Kidney (tissue), 14 donors: ENCODE measurements around the gene TTC28. TPM values are rescaled to one million over a fixed set of nuclear protein-coding genes. Genes with fewer than 3 reads are reported as not detected.
"Not testable (repeated sequence)": the region's sequence is repeated elsewhere in the genome, so short reads cannot be mapped to it uniquely, and the experiment has no call there.

Source experiments
- DNase-seq, 5 donors: peaks; one replicate each; pipeline ENCODE4 v3.0.0-alpha.2; 2013 to 2020
- FAIRE-seq: peaks from 2 replicates; lab custom pipeline; 2012; peaks lifted over from hg19 to GRCh38; lab: Jason Lieb, UNC
- H3K27ac ChIP-seq, 2 donors: one replicate each; pipeline ENCODE4 v1.7.0; 2013; ENCODE audit warnings: low read depth in 2 of 2, low read length in 2 of 2, inconsistent platforms in 1 of 2
- H3K27me3 ChIP-seq: one replicate; pipeline ENCODE4 v1.7.1; 2013; ENCODE audit warnings: low read length, inconsistent platforms; ENCODE audit not compliant: control insufficient read depth, insufficient read depth
- H3K36me3 ChIP-seq, 3 donors: one replicate each; pipeline versions ENCODE4 v1.7.0 to v1.7.1; 2013; ENCODE audit warnings: low read length in 3 of 3, control low read depth in 1 of 3, inconsistent platforms in 1 of 3; ENCODE audit not compliant: insufficient read depth in 3 of 3, control insufficient read depth in 2 of 3
- H3K4me1 ChIP-seq, 3 donors: one replicate each; pipeline versions ENCODE4 v1.7.0 to v1.7.1; 2013; ENCODE audit warnings: low read length in 3 of 3, inconsistent platforms in 1 of 3, low read depth in 1 of 3; ENCODE audit not compliant: control insufficient read depth in 2 of 3, insufficient read depth in 2 of 3
- H3K4me3 ChIP-seq, 3 donors: one replicate each; pipeline versions ENCODE4 v1.7.0 to v1.8.1; 2013; ENCODE audit warnings: low read length in 3 of 3, control low read depth in 1 of 3, inconsistent platforms in 1 of 3
- H3K9ac ChIP-seq, 3 donors: one replicate each; pipeline versions ENCODE4 v1.7.0 to v1.7.1; 2013; ENCODE audit warnings: low read length in 3 of 3, control low read depth in 1 of 3, inconsistent platforms in 1 of 3
- H3K9me3 ChIP-seq, 3 donors: one replicate each; pipeline versions ENCODE4 v1.7.0 to v1.7.1; 2013; ENCODE audit warnings: low read length in 3 of 3, control low read depth in 1 of 3, inconsistent platforms in 1 of 3; ENCODE audit not compliant: control insufficient read depth in 2 of 3, insufficient read depth in 1 of 3
- intact Hi-C: fragments of 100-400 bp; cut with DNase I; formaldehyde crosslinking; loops from one replicate; pipeline ENCODE4 v1.11.1; 2022
- polyA plus RNA-seq: library from polyadenylated mRNA; stranded (reverse); fragments of 350-450 nt; fragmentation: Illumina TruSeq; extraction: RNeasy Lipid Tissue Mini Kit (QIAGEN cat#74804); gene quantifications from one replicate; pipeline ENCODE4 v1.2.3, GENCODE V29; 2014; ENCODE audit warnings: low read depth, low replicate concordance; ENCODE audit not compliant: insufficient read depth
- total RNA-seq: library from RNA; stranded (reverse); fragmentation: NEBNext Ultra II Directional; extraction: Animal tissue kit (Norgen Biotek cat#: 25700); gene quantifications from one replicate; pipeline ENCODE4 v1.2.1, GENCODE V29; 2021
- TF ChIP-seq, protein P1 (sequence below): IDR thresholded peaks from 3 replicates; pipeline ENCODE4 v1.5.1; 2012; ENCODE audit warnings: mild to moderate bottlenecking, moderate library complexity, borderline replicate concordance; ENCODE audit not compliant: insufficient read depth; ENCODE audit errors: extremely low read depth
- donor health status: control.
- donor health status: control.
- donor health status: control.
- donor health status: control.
- donor health status: control.
- donor health status: DM: yes; HTN: yes; CAD: no.
- donor health status: Normal renal cell carcinoma (clear cell type).

Gene TTC28
- total and polyA plus RNA-seq, 2 donors from 2014 or later = 3.5 to 40.2 TPM

DNA sequence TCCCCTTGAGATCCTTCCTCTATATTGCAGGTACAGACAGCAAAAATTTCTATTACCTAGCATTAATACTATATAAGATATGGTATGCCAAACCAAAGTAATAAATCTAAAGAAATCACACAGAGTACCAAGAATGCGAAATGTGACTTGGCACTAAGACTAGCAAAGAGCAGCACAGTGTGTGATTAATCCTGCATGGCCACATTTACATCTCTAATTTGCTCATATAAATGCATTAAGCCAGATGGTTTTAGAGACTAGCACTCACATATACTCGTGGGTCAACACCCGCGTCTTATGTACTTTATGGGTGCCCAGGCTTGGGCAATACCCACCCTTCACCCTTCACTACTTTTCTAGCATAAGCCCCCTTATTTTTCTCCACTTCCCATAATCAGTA lies 213.2 kb downstream of the TTC28 start:
- FAIRE-seq (no peak), DNase-seq (peak in 1 of 5 donors; percentile 16)
- TF ChIP-seq, protein P1, sequence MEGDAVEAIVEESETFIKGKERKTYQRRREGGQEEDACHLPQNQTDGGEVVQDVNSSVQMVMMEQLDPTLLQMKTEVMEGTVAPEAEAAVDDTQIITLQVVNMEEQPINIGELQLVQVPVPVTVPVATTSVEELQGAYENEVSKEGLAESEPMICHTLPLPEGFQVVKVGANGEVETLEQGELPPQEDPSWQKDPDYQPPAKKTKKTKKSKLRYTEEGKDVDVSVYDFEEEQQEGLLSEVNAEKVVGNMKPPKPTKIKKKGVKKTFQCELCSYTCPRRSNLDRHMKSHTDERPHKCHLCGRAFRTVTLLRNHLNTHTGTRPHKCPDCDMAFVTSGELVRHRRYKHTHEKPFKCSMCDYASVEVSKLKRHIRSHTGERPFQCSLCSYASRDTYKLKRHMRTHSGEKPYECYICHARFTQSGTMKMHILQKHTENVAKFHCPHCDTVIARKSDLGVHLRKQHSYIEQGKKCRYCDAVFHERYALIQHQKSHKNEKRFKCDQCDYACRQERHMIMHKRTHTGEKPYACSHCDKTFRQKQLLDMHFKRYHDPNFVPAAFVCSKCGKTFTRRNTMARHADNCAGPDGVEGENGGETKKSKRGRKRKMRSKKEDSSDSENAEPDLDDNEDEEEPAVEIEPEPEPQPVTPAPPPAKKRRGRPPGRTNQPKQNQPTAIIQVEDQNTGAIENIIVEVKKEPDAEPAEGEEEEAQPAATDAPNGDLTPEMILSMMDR = no peak
- Histone ChIP-seq H3K9ac (no peak overlapping the region), H3K4me3 (no peak overlapping the region), H3K36me3 (no peaks in the 10 kb centered on the region), H3K4me1 (peaks cover 0 to 13% (median 0%) of the 10 kb centered on the region in 3 donors), H3K27ac (no peak overlapping the region), H3K27me3 (no peaks in the 10 kb centered on the region), H3K9me3 (no peaks in the 10 kb centered on the region)
- intact Hi-C loops = no loop called here

DNA sequence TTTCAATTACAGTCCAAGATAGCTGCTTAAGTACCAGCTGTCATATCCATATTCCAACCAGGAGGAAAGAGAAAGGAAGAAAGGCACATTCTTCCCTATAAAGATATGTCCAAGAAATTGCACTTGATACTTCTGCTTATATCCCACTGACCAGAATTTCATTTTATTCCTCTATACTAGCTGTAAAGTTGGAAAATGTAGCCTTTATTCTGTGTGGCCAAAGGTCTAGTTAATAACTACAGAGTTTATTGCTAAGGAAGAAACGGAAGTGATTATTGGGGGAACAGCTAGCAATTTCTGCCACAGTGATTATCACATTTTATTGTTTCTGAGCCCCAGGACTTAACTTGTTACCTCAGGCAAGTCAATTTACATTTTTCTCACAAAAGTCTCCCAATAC lies 213.8 kb downstream of the TTC28 start:
- intact Hi-C loops = no loop called here
- Histone ChIP-seq H3K36me3 (no peaks in the 10 kb centered on the region), H3K9ac (no peak overlapping the region), H3K27me3 (no peaks in the 10 kb centered on the region), H3K9me3 (no peaks in the 10 kb centered on the region), H3K4me1 (peaks cover 0 to 11% (median 0%) of the 10 kb centered on the region in 3 donors), H3K4me3 (no peak overlapping the region), H3K27ac (no peak overlapping the region)
- FAIRE-seq = no peak
- no peak for DNase-seq
- TF ChIP-seq, protein P1 = no peak

DNA sequence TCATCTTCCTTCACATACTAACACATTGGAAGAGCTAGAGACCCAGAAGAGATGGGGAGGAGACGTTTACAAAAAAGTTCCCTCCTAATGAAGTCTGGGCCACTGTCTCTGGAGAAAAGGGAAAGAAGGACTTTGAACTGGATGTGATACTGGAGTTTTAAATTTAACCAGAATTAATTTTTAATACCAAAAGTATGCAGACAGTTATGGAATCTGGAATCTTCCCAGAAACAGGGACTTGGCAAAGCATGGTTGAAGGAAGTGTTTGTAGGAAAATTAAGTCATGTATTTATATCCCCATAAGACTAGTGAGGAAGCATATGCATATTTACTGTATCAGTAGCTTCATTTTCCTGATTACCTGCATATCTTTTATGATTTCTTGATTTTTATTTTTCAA lies 215.5 kb downstream of the TTC28 start:
- Histone ChIP-seq H3K36me3 (no peaks in the 10 kb centered on the region), H3K9ac (no peak overlapping the region), H3K4me3 (peak overlapping the region in 1 of 3 donors; percentile 20), H3K4me1 (peaks cover 0 to 7% (median 0%) of the 10 kb centered on the region in 3 donors), H3K27ac (peak overlapping the region in 1 of 2 donors; percentile 20), H3K9me3 (no peaks in the 10 kb centered on the region), H3K27me3 (no peaks in the 10 kb centered on the region)
- peak in 1 of 5 donors; percentile 22 for DNase-seq
- intact Hi-C loops = no loop called here
- TF ChIP-seq, protein P1 = no peak
- peak; percentile 80 for FAIRE-seq

DNA sequence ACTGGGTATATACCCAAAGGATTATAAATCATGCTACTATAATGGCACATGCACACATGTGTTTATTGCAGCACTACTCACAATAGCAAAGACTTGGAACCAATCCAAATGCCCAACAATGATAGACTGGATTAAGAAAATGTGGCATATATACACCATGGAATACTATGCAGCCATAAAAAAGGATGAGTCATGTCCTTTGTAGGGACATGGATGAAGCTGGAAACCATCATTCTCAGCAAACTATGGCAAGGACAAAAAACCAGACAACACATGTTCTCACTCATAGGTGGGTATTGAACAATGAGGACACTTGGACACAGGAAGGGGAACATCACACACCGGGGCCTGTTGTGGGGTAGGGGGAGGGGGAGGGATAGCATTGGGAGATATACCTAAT lies 216.2 kb downstream of the TTC28 start:
- H3K4me3 ChIP-seq, H3K27me3 ChIP-seq, H3K36me3 ChIP-seq, H3K4me1 ChIP-seq, H3K9ac ChIP-seq, FAIRE-seq, H3K27ac ChIP-seq, H3K9me3 ChIP-seq, intact Hi-C loops, DNase-seq: not testable (repeated sequence)
